ENCODE measurements around the gene ACER2. TPM values are rescaled to one million over a fixed set of nuclear protein-coding genes. Genes with fewer than 3 reads are reported as not detected.
"Not testable (repeated sequence)": the region's sequence is repeated elsewhere in the genome, so short reads cannot be mapped to it uniquely, and the experiment has no call there.

The ACER2 gene
- total RNA-seq, 2 experiments from 2014 or later = 3.3 to 3.6 TPM

DNA sequence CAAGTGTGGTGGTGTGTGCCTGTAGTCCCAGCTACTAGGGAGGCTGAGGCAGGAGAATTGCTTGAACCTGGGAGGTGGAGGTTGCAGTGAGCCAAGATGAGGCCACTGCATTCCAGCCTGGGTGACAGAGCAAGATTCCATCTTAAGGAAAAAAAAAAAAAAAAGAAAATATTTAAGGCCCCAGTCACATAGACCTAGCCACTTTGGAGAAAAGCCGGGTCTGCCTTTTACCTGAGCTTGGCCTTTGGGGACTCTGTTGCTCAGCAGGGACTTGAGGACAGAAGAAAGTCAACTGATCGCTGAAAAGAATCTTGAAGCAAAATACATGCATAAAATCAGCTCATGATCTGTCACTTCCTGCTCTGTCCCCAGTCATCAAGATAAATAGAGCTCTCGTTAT is 4.6 kb downstream of the ACER2 start:
- POLR2A ChIA-PET = not testable (repeated sequence)
- CTCF ChIA-PET = interaction anchor here (1.2 kb wide), 1 partner anchor 51 kb away, joined by 3 read pairs; no protein-coding TSS in a partner anchor

DNA sequence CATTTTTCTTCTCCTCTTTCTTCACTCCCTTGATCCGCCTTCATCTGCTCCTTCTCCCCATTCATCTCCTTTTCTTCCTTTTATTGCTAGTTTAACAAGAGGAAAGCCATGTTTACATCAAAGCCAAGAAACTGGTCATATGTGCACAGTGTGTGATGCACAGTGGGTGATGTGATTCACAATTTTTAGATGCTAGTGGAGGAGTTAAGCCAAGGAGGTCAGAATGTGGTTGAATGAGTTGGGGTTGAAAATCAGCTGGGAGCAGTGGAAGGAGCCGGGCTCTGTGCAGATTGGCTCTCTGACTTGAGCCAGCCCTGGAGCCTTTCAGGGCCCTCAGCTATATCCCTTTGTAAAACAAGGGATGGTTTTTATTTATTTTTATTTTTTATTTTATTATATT is 7.3 kb downstream of the ACER2 start:
- H3K36me3 Mint-ChIP-seq (ENCODE audit: low read depth) = no peaks in the 10 kb centered on the region
- H3K9me3 Mint-ChIP-seq = no peaks in the 10 kb centered on the region
- ChIA-PET POLR2A (no interaction called here), CTCF (no interaction called here)
- H3K27ac Mint-ChIP-seq = no peak overlapping the region
- no peak overlapping the region for H3K4me3 Mint-ChIP-seq
- no peak for DNase-seq
- H3K4me1 Mint-ChIP-seq = peaks cover 2% of the 10 kb centered on the region
- no peaks in the 10 kb centered on the region for H3K27me3 Mint-ChIP-seq

More for the DNA sequence above, 4.6 kb downstream of the ACER2 start:
- H3K27me3 Mint-ChIP-seq; H3K36me3 Mint-ChIP-seq (ENCODE audit: low read depth); DNase-seq; H3K4me3 Mint-ChIP-seq; H3K27ac Mint-ChIP-seq; H3K9me3 Mint-ChIP-seq: not testable (repeated sequence)
- peaks cover 14% of the 10 kb centered on the region for H3K4me1 Mint-ChIP-seq

DNA sequence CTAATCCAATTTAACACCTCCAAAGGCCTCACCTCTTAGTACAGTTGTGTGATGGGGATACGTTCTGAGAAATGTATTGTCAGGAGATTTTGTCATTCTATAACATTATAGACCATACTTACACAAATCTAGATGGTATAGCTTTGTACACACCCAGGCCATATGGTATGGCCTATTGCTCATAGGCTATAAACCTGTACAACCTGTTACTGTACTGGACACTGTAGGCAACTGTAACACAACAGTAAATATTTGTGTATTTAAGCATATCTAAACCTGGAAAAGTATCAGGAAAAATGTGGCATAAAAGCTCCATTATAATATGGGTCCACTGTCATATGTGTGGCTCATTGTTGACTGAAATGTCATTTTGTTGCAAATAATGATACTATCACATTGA is 12.1 kb downstream of the ACER2 start:
- no peaks in the 10 kb centered on the region for H3K4me1 Mint-ChIP-seq
- POLR2A ChIA-PET = no interaction called here

DNA sequence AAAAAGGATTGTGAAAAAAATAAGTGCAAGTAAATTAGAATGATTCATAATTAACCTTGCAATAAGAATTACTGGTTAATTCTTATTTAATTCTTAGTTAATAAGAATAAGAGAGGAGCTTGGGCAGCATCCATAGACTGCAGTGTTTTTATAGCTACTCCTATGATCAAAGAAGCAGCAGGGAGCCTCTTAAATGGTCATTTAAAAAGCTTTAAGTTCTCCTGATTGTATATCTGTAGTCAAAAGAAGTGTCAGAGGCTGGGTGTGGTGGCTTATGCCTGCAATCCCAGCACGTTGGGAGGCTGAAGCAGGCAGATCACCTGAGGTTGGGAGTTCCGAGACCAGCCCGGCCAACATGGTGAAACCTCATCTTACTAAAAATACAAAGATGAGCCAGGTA is 14.4 kb downstream of the ACER2 start:
- POLR2A ChIA-PET = no interaction called here
- Mint-ChIP-seq H3K9me3 (no peaks in the 10 kb centered on the region), H3K36me3 (ENCODE audit: low read depth) (no peaks in the 10 kb centered on the region), H3K27ac (no peak overlapping the region), H3K27me3 (no peaks in the 10 kb centered on the region), H3K4me3 (no peak overlapping the region), H3K4me1 (no peaks in the 10 kb centered on the region)
- no peak for DNase-seq
- CTCF ChIA-PET = interaction anchor here (0.7 to 1.1 kb wide), 5 partner anchors 13 to 242 kb away, joined by 3 read pairs; no protein-coding TSS in a partner anchor

More for the DNA sequence above, 12.1 kb downstream of the ACER2 start:
- Mint-ChIP-seq H3K4me3 (no peak overlapping the region), H3K9me3 (no peaks in the 10 kb centered on the region), H3K36me3 (ENCODE audit: low read depth) (no peaks in the 10 kb centered on the region), H3K27ac (no peak overlapping the region), H3K27me3 (no peaks in the 10 kb centered on the region)
- DNase-seq = no peak
- CTCF ChIA-PET = interaction anchor here (1.1 kb wide), 2 partner anchors 9 to 18 kb away, joined by 3 to 4 read pairs; no protein-coding TSS in a partner anchor

DNA sequence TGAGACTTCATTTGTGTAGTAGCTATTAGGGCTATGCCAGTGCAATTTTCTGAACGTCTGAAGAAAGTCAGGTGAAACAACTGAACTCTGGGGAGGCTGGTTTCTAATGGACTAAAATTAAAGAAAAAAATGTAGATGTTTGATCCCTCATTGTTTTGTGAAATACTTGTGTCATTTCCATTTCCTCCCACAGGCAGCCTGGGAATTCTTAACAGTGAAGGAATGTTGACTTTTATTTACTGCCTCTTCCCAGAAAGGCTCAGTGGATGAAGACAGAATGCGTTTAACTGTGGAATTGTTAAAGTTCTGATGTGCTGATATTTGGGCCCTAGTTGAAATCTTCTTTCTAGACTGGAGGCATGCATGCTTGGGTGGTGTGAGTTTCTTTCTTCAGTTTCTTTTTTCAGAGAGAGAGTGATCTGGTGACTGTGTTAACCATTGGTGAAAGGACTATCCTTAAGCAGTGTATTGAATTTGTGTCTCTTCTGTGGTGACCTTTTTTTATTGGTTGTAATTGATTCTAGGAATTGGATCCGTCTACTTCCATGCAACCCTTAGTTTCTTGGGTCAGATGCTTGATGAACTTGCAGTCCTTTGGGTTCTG is 15.5 kb downstream of the ACER2 start:
- Mint-ChIP-seq H3K27ac (no peak overlapping the region), H3K4me3 (no peak overlapping the region), H3K27me3 (no peaks in the 10 kb centered on the region), H3K36me3 (ENCODE audit: low read depth) (no peaks in the 10 kb centered on the region), H3K4me1 (no peaks in the 10 kb centered on the region), H3K9me3 (no peaks in the 10 kb centered on the region)
- POLR2A ChIA-PET = no interaction called here
- DNase-seq = no peak
- CTCF ChIA-PET = interaction anchor here (1.2 kb wide), 1 partner anchor 15 kb away, joined by 3 read pairs; no protein-coding TSS in a partner anchor

DNA sequence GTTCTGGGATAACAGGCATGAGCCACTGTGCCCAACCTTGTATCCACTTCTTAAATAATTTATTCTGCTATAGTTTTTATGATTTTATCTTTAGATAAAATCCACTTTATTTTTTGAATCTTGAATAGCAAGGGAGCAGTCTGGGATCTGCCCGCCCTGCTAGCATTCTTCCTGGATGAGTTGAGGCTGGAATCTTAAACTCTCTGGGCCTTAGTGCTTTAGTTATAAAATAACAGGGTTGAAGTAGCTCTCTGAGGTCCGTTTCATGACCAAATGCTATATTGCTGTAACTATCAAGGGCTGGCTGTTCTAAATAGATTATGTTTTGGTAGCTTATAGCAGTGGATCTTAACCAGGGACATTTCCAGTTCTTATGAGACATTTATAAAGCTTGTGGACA is 20.8 kb downstream of the ACER2 start:
- CTCF ChIA-PET = interaction anchor here (0.9 to 1.5 kb wide), 3 partner anchors 9 to 35 kb away, joined by 3 read pairs; no protein-coding TSS in a partner anchor

DNA sequence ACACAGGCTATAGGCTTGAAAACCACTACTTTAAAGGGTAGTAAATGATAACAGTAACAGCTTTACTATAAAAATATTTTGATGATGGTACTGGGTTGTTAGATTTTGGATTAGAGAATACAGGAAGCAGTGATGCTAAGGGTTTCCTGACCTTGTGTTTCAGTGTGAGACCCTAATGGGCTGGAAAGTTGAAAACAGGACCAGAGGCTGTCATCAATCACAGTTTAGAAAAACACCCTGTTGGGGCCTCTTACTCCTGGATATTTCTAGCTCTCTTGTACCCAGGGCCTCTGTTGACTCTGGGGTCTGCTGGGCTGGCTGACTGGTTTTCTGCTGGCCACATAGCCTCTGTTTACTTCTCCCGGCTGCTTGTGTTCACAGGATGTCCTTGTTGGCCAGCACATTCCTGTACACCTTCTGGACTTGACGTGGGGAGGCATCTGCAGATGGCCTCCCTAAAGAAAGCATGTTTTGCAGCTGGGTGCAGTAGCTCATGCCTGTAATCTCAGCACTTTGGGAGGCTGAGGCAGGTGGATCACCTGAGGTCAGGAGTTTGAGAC is 21.5 kb downstream of the ACER2 start:
- Mint-ChIP-seq H3K4me1 (no peaks in the 10 kb centered on the region), H3K27ac (no peak overlapping the region), H3K36me3 (ENCODE audit: low read depth) (peaks cover 2% of the 10 kb centered on the region), H3K27me3 (no peaks in the 10 kb centered on the region), H3K9me3 (no peaks in the 10 kb centered on the region), H3K4me3 (no peak overlapping the region)
- POLR2A ChIA-PET = no interaction called here
- DNase-seq = no peak
- CTCF ChIA-PET = interaction anchor here (0.9 to 1.5 kb wide), 3 partner anchors 8 to 34 kb away, joined by 3 read pairs; no protein-coding TSS in a partner anchor

More for the DNA sequence above, 20.8 kb downstream of the ACER2 start:
- H3K9me3 Mint-ChIP-seq = no peaks in the 10 kb centered on the region
- no peaks in the 10 kb centered on the region for H3K27me3 Mint-ChIP-seq
- no peak for DNase-seq
- H3K27ac Mint-ChIP-seq = no peak overlapping the region
- H3K4me3 Mint-ChIP-seq = no peak overlapping the region
- no peaks in the 10 kb centered on the region for H3K36me3 Mint-ChIP-seq (ENCODE audit: low read depth)
- no peaks in the 10 kb centered on the region for H3K4me1 Mint-ChIP-seq
- POLR2A ChIA-PET = no interaction called here

DNA sequence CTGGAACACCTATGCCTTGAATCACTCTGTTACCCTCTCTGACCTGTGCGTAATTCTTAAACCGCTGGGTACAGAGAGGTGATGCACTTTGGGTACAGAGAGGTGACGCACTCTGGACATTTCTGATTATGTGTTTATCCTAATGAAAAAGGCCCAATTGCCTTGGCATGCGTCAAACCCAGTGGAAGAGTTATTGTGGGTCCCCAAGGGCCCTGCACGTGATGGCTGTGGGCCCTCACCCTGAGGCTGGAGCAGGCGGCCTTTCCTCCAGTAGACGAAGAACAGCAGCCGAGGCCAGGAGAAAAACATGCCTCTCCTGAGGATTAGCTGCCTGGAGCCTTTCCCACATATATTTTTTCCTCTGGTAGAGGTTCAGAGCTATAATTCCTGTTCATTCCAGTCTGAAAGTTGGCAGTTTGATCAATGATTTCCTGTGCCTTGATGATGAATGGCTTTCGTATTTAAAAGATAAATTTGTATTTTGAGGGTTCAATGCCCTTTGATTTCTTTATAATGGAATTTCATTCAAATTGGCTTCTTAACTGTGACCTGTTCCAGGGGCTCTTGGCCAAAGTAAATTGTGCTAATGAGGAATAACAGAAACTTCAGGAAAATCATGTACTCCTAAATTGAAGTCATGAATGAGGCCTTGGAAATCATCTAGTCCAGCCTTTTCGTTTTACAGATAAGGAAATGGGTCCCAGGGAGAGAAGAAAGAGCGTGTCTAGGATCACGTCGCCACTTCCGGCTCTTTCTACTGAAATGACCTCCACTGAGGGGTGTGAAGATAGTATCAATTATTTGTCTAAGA is 22.8 kb downstream of the ACER2 start:
- Mint-ChIP-seq H3K27ac (no peak overlapping the region), H3K4me1 (no peaks in the 10 kb centered on the region), H3K27me3 (no peaks in the 10 kb centered on the region), H3K4me3 (no peak overlapping the region), H3K9me3 (no peaks in the 10 kb centered on the region), H3K36me3 (ENCODE audit: low read depth) (peaks cover 2% of the 10 kb centered on the region)
- POLR2A ChIA-PET = no interaction called here
- CTCF ChIA-PET = no interaction called here
- no peak for DNase-seq

DNA sequence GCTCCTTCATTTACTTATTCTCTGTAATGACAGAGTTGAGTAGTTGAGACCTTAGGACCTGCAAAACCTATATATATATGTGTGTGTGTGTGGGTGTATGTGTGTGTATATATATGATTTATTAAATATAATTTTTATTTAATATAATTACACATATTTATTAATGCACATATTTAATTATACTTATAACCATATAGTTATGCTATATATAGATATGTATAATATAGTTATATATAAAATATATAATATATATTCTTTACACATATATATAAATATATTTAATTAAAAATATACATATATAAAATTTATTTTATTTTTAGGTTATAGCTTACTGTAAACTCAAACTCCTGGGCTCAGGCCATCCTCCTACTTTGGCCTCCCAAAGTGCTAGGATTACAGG is 23.7 kb downstream of the ACER2 start:
- no peak for DNase-seq
- Mint-ChIP-seq H3K9me3 (no peaks in the 10 kb centered on the region), H3K27ac (no peak overlapping the region), H3K36me3 (ENCODE audit: low read depth) (peaks cover 2% of the 10 kb centered on the region), H3K4me1 (no peaks in the 10 kb centered on the region), H3K4me3 (no peak overlapping the region), H3K27me3 (no peaks in the 10 kb centered on the region)
- CTCF ChIA-PET = no interaction called here
- POLR2A ChIA-PET = no interaction called here

DNA sequence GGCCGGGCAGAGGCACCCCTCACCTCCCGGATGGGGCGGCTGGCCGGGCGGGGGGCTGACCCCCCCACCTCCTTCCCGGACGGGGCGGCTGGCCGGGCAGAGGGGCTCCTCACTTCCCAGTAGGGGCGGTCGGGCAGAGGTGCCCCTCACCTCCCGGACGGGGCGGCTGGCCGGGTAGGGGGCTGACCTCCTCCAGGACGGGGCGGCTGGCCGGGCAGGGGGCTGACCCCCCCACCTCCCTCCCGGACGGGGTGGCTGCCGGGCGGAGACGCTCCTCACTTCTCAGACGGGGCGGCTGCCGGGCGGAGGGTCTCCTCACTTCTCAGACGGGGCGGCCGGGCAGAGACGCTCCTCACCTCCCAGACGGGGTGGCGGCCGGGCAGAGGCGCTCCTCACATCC is 24.9 kb downstream of the ACER2 start:
- H3K27me3 Mint-ChIP-seq; H3K4me1 Mint-ChIP-seq; H3K4me3 Mint-ChIP-seq; H3K36me3 Mint-ChIP-seq (ENCODE audit: low read depth); DNase-seq; POLR2A ChIA-PET; H3K9me3 Mint-ChIP-seq; CTCF ChIA-PET; H3K27ac Mint-ChIP-seq: not testable (repeated sequence)

DNA sequence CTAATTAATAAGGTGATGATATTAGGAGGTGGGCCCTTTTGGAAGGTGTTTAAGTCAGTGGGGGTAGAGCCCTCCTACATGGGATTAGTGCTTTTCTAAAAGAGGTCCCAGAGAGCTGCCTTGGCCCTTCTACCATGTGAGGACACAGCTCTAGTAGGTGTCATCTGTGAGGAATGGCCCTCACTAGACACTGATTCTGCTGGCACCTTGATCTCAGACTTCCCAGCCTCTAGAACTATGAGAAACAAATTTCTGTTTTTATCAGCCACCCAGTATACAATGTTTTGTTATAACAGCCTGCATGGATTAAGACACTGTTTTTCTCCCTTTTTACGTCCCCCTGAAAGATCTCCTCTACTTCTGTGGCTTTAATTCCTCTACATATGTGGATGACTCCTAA is 31.6 kb downstream of the ACER2 start:
- no peak overlapping the region for H3K27ac Mint-ChIP-seq
- peaks cover 18% of the 10 kb centered on the region for H3K4me1 Mint-ChIP-seq
- no peak for DNase-seq
- no peaks in the 10 kb centered on the region for H3K9me3 Mint-ChIP-seq
- POLR2A ChIA-PET = no interaction called here
- H3K36me3 Mint-ChIP-seq (ENCODE audit: low read depth) = peaks cover 3% of the 10 kb centered on the region
- CTCF ChIA-PET = interaction anchor here (0.5 to 3.2 kb wide), 7 partner anchors 14 to 1185 kb away, joined by 3 to 13 read pairs (median 3); no protein-coding TSS in a partner anchor
- no peak overlapping the region for H3K4me3 Mint-ChIP-seq
- H3K27me3 Mint-ChIP-seq = no peaks in the 10 kb centered on the region

DNA sequence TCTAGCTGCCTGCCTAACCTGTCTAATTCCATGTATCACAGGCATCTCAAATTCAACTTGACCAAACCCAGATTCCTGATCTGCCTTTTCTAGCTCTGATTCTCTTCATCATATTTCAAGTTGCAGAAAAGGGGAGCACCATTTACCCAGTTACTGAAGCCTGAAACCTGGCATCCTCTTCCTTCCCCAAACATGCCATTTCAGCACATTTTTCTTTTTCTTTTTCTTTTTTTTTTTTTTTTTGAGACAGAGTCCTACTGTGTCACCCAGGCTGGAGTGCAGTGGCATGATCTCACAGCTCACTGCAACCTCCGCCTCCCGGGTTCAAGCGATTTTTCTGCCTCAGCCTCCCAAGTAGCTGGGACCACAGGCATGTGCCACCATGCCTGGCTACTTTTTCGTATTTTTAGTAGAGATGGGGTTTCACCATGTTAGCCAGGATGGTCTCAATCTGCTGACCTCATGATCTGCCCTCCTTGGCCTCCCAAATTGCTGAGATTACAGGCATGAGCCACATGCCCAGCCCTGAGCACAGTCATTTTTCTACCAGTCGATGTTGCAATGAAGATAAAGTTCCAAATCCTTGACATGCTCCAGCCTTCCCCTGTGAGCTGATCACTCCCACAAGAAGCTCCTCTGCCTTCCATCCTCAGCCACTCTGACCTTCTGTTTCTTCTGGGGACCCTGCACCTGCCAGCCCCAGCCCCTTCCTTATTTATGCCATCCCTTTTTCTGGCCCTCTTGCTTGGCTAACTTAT is 32.2 kb downstream of the ACER2 start:
- DNase-seq = no peak
- ChIA-PET POLR2A (no interaction called here), CTCF (interaction anchor here (0.6 to 3.2 kb wide), 6 partner anchors 13 to 374 kb away, joined by 3 to 13 read pairs (median 4); no protein-coding TSS in a partner anchor)

More for the DNA sequence above, 32.2 kb downstream of the ACER2 start:
- H3K27me3 Mint-ChIP-seq = no peaks in the 10 kb centered on the region
- peak overlapping the region; percentile 44 for H3K4me3 Mint-ChIP-seq
- no peaks in the 10 kb centered on the region for H3K9me3 Mint-ChIP-seq
- peaks cover 3% of the 10 kb centered on the region for H3K36me3 Mint-ChIP-seq (ENCODE audit: low read depth)
- H3K27ac Mint-ChIP-seq = peak overlapping the region; percentile 81
- H3K4me1 Mint-ChIP-seq = peaks cover 18% of the 10 kb centered on the region
